IMR-90 (cell line): ENCODE results near the gene PDLIM5. TPM values are rescaled to one million over a fixed set of nuclear protein-coding genes. Genes with fewer than 3 reads are reported as not detected.
"Not testable (repeated sequence)": the region's sequence is repeated elsewhere in the genome, so short reads cannot be mapped to it uniquely, and the experiment has no call there.

Experiments
- ATAC-seq: fragments of 200-7000 bp; cut with Tn5 transposase; 2 replicates; pipeline ENCODE4 v1.9.1; 2020; ENCODE audit warnings: low read depth, mild to moderate bottlenecking, moderate library complexity
- BruUV-seq: library from RNA; stranded (reverse); fragments of 400-500 nt; replicated peaks from 2 replicates; lab custom pipeline; 2021; lab: Mats Ljungman, UMichigan
- CTCF ChIA-PET: fragments of 300-600 bp; formaldehyde crosslinking; extraction: SDS; loops from one replicate; lab custom pipeline; 2021; ENCODE audit warnings: antibody characterized with exemption; lab: Yijun Ruan, JAX
- POLR2A ChIA-PET: fragments of 300-600 bp; sonication (Branson Sonifier 250); formaldehyde crosslinking; loops from one replicate; lab custom pipeline; 2022; ENCODE audit warnings: antibody characterized with exemption; ENCODE audit not compliant: unreplicated experiment; lab: Charles Lee
- DNase-seq: peaks from one replicate; pipeline ENCODE4 v3.0.0; 2013
- H2AFZ ChIP-seq: replicated peaks from 2 replicates; pipeline ENCODE3; 2013; ENCODE audit warnings: low read length, mild to moderate bottlenecking; ENCODE audit not compliant: poor library complexity
- H2AK5ac ChIP-seq: 2 replicates; pipeline ENCODE4 v1.6.1; 2013; ENCODE audit warnings: low read depth, low read length, inconsistent platforms
- H2AK9ac ChIP-seq: replicated peaks from 2 replicates; pipeline ENCODE3; 2013; ENCODE audit warnings: mild to moderate bottlenecking, low read depth, low read length, moderate library complexity; ENCODE audit not compliant: poor library complexity
- H2BK120ac ChIP-seq: 2 replicates; pipeline ENCODE4 v1.6.1; 2013; ENCODE audit warnings: low read depth, low read length, inconsistent platforms
- H2BK15ac ChIP-seq: 3 replicates; pipeline ENCODE4 v1.6.1; 2013; ENCODE audit warnings: low read depth, low read length, inconsistent platforms
- H2BK20ac ChIP-seq: 2 replicates; pipeline ENCODE4 v1.6.1; 2013; ENCODE audit warnings: low read depth, mild to moderate bottlenecking, inconsistent platforms, low read length, moderate library complexity
- H2BK5ac ChIP-seq: 2 replicates; pipeline ENCODE4 v1.6.1; 2013; ENCODE audit warnings: mild to moderate bottlenecking, low read depth, low read length, inconsistent platforms; ENCODE audit not compliant: poor library complexity, severe bottlenecking
- H3K14ac ChIP-seq: replicated peaks from 2 replicates; pipeline ENCODE4 v1.6.1; 2013; ENCODE audit warnings: low read depth, low read length, inconsistent platforms
- H3K18ac ChIP-seq: 2 replicates; pipeline ENCODE4 v1.6.1; 2013; ENCODE audit warnings: low read depth, low read length, control low read depth
- H3K23ac ChIP-seq: 2 replicates; pipeline ENCODE4 v1.6.1; 2013; ENCODE audit warnings: low read depth, low read length, inconsistent platforms
- H3K27ac ChIP-seq: 2 replicates; pipeline ENCODE4 v1.5.1; 2013; ENCODE audit warnings: mild to moderate bottlenecking, control low read depth, low read length; ENCODE audit not compliant: insufficient read depth
- H3K27me3 ChIP-seq: 2 replicates; pipeline ENCODE4 v1.6.1; 2013; ENCODE audit warnings: low read length; ENCODE audit not compliant: control insufficient read depth, insufficient read depth
- H3K36me3 ChIP-seq: 2 replicates; pipeline ENCODE4 v1.6.1; 2013; ENCODE audit warnings: low read length, mixed read lengths; ENCODE audit not compliant: control insufficient read depth, insufficient read depth
- H3K4ac ChIP-seq: 2 replicates; pipeline ENCODE4 v1.6.1; 2013; ENCODE audit warnings: low read depth, low read length, inconsistent platforms
- H3K4me1 ChIP-seq: 2 replicates; pipeline ENCODE4 v1.6.1; 2013; ENCODE audit warnings: low read length, mixed read lengths; ENCODE audit not compliant: control insufficient read depth, insufficient read depth
- H3K4me2 ChIP-seq: 2 replicates; pipeline ENCODE4 v1.6.1; 2013; ENCODE audit warnings: low read depth, mild to moderate bottlenecking, control low read depth, low read length, moderate library complexity
- H3K4me3 ChIP-seq: 2 replicates; pipeline ENCODE4 v1.5.1; 2013; ENCODE audit warnings: low read depth, mild to moderate bottlenecking, control low read depth, low read length, moderate library complexity; ENCODE audit not compliant: insufficient read depth
- H3K56ac ChIP-seq: 2 replicates; pipeline ENCODE4 v1.6.1; 2013; ENCODE audit warnings: low read length, inconsistent platforms; ENCODE audit not compliant: insufficient read depth; ENCODE audit errors: extremely low read depth
- H3K79me1 ChIP-seq, 2 experiments: 2 replicates each; pipeline ENCODE4 v1.6.1; 2013; ENCODE audit warnings: low read length in 2 of 2, inconsistent platforms in 1 of 2, low read depth in 1 of 2
- H3K9ac ChIP-seq: 2 replicates; pipeline ENCODE4 v1.6.1; 2013; ENCODE audit warnings: low read depth, low read length, control low read depth
- H3K9me1 ChIP-seq: 2 replicates; pipeline ENCODE4 v1.6.1; 2013; ENCODE audit warnings: low read length, inconsistent platforms; ENCODE audit not compliant: insufficient read depth
- H3K9me3 ChIP-seq: 2 replicates; pipeline ENCODE4 v1.6.1; 2013; ENCODE audit warnings: low read length; ENCODE audit not compliant: control insufficient read depth, insufficient read depth
- H4K20me1 ChIP-seq: 2 replicates; pipeline ENCODE4 v1.6.1; 2013; ENCODE audit warnings: low read length, inconsistent platforms; ENCODE audit not compliant: insufficient read depth
- H4K5ac ChIP-seq: 2 replicates; pipeline ENCODE4 v1.6.1; 2013; ENCODE audit warnings: mild to moderate bottlenecking, low read depth, low read length, control low read depth
- H4K8ac ChIP-seq, 2 experiments: 2 replicates each; pipeline ENCODE4 v1.6.1; 2013; ENCODE audit warnings: low read depth in 2 of 2, low read length in 2 of 2, control low read depth in 1 of 2, inconsistent platforms in 1 of 2
- H4K91ac ChIP-seq: 2 replicates; pipeline ENCODE4 v1.6.1; 2013; ENCODE audit warnings: low read depth, low read length, inconsistent platforms; ENCODE audit not compliant: insufficient read depth
- FOS ChIP-seq: fragments of 150-350 bp; IDR thresholded peaks from 2 replicates; pipeline ENCODE4 v1.6.1; 2016; ENCODE audit warnings: low read depth, low read length
- MAFK ChIP-seq: IDR thresholded peaks from 2 replicates; pipeline ENCODE4 v1.6.1; 2012; ENCODE audit warnings: low read depth, low read length, improper control_type of control experiment
- MXI1 ChIP-seq: IDR thresholded peaks from 2 replicates; pipeline ENCODE4 v1.6.1; 2012; ENCODE audit warnings: low read depth, mild to moderate bottlenecking, low read length, moderate library complexity, borderline replicate concordance
- RCOR1 ChIP-seq: IDR thresholded peaks from 2 replicates; pipeline ENCODE4 v1.6.1; 2012; ENCODE audit warnings: mild to moderate bottlenecking, low read length, improper control_type of control experiment; ENCODE audit not compliant: insufficient replicate concordance
- WGBS, 2 experiments: methylation state at CpG; one replicate each; pipeline versions ENCODE4 v1.1.5 to v1.1.7; 2013; ENCODE audit warnings: missing lambda C conversion rate in 2 of 2; ENCODE audit not compliant: insufficient read length in 1 of 2; ENCODE audit errors: extremely low coverage in 2 of 2; 5-methylcytosine and 5-hydroxymethylcytosine counted together
- dilution Hi-C: fragments of 300-500 bp; cut with HindIII; formaldehyde crosslinking; loops from one replicate; pipeline ENCODE4 v1.14.3; 2018; ENCODE audit warnings: low sequenced_read_pairs; ENCODE audit not compliant: unreplicated experiment
- in situ Hi-C: fragments of 300-500 bp; cut with MboI; formaldehyde crosslinking; loops from 3 replicates; pipeline ENCODE4 v1.14.3; 2019; ENCODE audit warnings: low sequenced_read_pairs, inconsistent platforms, mixed read lengths
- intact Hi-C: fragments of 100-400 bp; cut with micrococcal nuclease; formaldehyde crosslinking; loops from 2 replicates; pipeline ENCODE4 v1.10.0; 2022
- polyA plus RNA-seq, 3 experiments: library from polyadenylated mRNA; depleted of rRNA; stranded (reverse); fragments of >200 nt; gene quantifications; 2 replicates each; pipeline ENCODE4 v1.2.3, GENCODE V29; 2012; ENCODE audit warnings: low replicate concordance in 1 of 3
- total RNA-seq: library from RNA; depleted of rRNA; stranded (reverse); fragments of >200 nt; gene quantifications from 2 replicates; pipeline ENCODE4 v1.2.3, GENCODE V29; 2012

PDLIM5 gene
- total and polyA plus RNA-seq, 2 of the 4 experiments (the other 2 are of a cell fraction) = 96.5 to 188 TPM

GRCh38 chr4:94511591-94511990 lies 59.8 kb downstream of the PDLIM5 start:
- intact Hi-C loops = no loop called here
- Histone ChIP-seq H3K9me3 (no peaks in the 10 kb centered on the region), H3K4ac (no peak overlapping the region), H3K79me1 (peaks cover 3 to 56% of the 10 kb centered on the region in 2 experiments; a peak in 3 of 4 replicates), H2BK5ac (no peak overlapping the region), H4K91ac (no peak overlapping the region), H2BK15ac (no peak overlapping the region), H4K20me1 (peaks cover 4% of the 10 kb centered on the region; the same call in 1 of the 2 replicates), H4K8ac (no peak overlapping the region), H3K27me3 (no peaks in the 10 kb centered on the region), H2AK5ac (no peak overlapping the region), H3K27ac (no peak overlapping the region), H3K36me3 (no peaks in the 10 kb centered on the region; the same call in 1 of the 2 replicates), H2BK120ac (no peak overlapping the region), H3K23ac (no peak overlapping the region), H3K9me1 (no peaks in the 10 kb centered on the region), H3K4me3 (no peak overlapping the region), H3K56ac (no peak overlapping the region), H3K4me2 (no peak overlapping the region), H2AK9ac (no peak overlapping the region), H2BK20ac (no peak overlapping the region), H2AFZ (no peak overlapping the region), H3K14ac (no peak overlapping the region), H4K5ac (no peak overlapping the region), H3K18ac (no peak overlapping the region), H3K9ac (no peak overlapping the region), H3K4me1 (peaks cover 17% of the 10 kb centered on the region)
- in situ Hi-C loops = no loop called here
- DNase-seq (no peak), ATAC-seq (no peak)
- TF ChIP-seq MXI1 (no peak), FOS (no peak), MAFK (no peak), RCOR1 (no peak)
- dilution Hi-C loops = no loop called here
- no CpG with 5 or more reads among the region's 1 CpG for WGBS, 2 experiments
- ChIA-PET POLR2A (no interaction called here), CTCF (no interaction called here)
- BruUV-seq = no TSS peak

GRCh38 chr4:94513532-94513931 lies 61.8 kb downstream of the PDLIM5 start:
- H2AK5ac ChIP-seq, H3K4me3 ChIP-seq, H3K9ac ChIP-seq, ATAC-seq, CTCF ChIA-PET, BruUV-seq, POLR2A ChIA-PET, H3K18ac ChIP-seq, DNase-seq, in situ Hi-C loops, H3K23ac ChIP-seq, dilution Hi-C loops, H3K4me2 ChIP-seq, H3K4ac ChIP-seq, H2BK5ac ChIP-seq, H2BK120ac ChIP-seq, H4K91ac ChIP-seq, H3K9me1 ChIP-seq, H3K36me3 ChIP-seq, intact Hi-C loops, H3K9me3 ChIP-seq, H2BK20ac ChIP-seq, H3K14ac ChIP-seq, H2AK9ac ChIP-seq, H2AFZ ChIP-seq, H3K27me3 ChIP-seq, H3K27ac ChIP-seq, H3K56ac ChIP-seq, H4K20me1 ChIP-seq, H4K8ac ChIP-seq, H4K5ac ChIP-seq, H2BK15ac ChIP-seq: not testable (repeated sequence)
- Histone ChIP-seq H3K79me1 (peaks cover 3 to 52% of the 10 kb centered on the region in 2 experiments), H3K4me1 (peaks cover 12% of the 10 kb centered on the region)
- no CpG with 5 or more reads among the region's 2 CpGs for WGBS, 2 experiments
